Measurements from ENCODE around the gene ARAF. TPM values are rescaled to one million over a fixed set of nuclear protein-coding genes. Genes with fewer than 3 reads are reported as not detected.

ARAF gene
- total and polyA plus RNA-seq, 2 of the 8 experiments (the other 6 are each of a cell fraction or from before 2014, with no cell fraction given) = 39.0 to 45.2 TPM

DNA sequence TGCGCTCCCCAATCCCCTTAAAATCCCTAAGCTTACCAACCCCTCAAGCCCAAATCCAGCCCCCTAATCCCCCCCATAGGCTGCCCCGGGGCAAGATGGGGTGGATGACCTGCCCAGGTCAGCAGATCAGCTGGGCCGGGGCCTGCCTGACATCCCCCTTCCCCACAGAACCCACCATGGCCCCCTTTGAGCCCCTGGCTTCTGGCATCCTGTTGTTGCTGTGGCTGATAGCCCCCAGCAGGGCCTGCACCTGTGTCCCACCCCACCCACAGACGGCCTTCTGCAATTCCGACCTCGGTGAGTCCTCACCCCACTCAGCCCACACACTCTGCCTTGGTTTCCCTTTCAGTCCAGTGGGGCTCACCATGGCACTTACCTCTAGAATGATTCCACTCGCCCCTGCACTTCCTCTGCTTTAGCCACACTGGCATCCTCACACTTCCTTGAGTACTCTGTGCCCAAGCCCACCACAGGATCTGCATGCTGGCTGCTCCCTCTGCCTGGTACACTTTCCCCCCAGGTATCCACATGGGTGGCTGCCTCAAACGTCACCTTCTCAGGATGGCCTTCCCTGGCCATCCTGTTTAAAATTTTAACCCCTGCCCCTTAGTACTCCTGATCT is 22.3 kb downstream of the ARAF start (continued):
- no peak for TF ChIP-seq EZH2 (IDR thresholded peaks at IDR 0.05; ENCODE audit: low read depth, low read length, severe bottlenecking)
- TF ChIP-seq, protein P1, sequence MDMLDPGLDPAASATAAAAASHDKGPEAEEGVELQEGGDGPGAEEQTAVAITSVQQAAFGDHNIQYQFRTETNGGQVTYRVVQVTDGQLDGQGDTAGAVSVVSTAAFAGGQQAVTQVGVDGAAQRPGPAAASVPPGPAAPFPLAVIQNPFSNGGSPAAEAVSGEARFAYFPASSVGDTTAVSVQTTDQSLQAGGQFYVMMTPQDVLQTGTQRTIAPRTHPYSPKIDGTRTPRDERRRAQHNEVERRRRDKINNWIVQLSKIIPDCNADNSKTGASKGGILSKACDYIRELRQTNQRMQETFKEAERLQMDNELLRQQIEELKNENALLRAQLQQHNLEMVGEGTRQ (IDR thresholded peaks at IDR 0.05; ENCODE audit: low read length) = no peak

All from H1 (cell line).